Measurements from ENCODE around the gene CBR4.

DNA sequence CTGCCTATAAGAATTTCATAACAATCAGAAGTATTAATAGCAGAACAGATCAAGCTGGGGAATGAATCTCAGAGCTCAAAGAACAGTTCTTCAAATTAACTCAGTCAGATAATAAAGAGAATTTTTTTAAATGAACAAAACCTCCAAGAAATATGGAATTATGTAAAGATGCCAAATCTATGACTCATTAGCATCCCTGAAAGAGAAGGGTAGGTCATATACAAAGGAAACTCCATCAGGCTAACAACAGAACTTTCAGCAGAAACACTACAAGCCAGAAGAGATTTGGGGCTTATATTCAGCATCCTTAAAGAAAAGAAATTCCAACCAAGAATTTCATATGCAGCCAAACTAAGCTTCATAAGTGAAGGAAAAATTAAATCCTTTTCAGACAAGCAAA is 28.6 kb downstream of the CBR4 start:
- TF ChIP-seq, protein P1, sequence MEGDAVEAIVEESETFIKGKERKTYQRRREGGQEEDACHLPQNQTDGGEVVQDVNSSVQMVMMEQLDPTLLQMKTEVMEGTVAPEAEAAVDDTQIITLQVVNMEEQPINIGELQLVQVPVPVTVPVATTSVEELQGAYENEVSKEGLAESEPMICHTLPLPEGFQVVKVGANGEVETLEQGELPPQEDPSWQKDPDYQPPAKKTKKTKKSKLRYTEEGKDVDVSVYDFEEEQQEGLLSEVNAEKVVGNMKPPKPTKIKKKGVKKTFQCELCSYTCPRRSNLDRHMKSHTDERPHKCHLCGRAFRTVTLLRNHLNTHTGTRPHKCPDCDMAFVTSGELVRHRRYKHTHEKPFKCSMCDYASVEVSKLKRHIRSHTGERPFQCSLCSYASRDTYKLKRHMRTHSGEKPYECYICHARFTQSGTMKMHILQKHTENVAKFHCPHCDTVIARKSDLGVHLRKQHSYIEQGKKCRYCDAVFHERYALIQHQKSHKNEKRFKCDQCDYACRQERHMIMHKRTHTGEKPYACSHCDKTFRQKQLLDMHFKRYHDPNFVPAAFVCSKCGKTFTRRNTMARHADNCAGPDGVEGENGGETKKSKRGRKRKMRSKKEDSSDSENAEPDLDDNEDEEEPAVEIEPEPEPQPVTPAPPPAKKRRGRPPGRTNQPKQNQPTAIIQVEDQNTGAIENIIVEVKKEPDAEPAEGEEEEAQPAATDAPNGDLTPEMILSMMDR (IDR thresholded peaks at IDR 0.05; ENCODE audit: extremely low read depth in 1 of 2, insufficient read depth in 1 of 2, low read depth in 1 of 2, low read length in 2 of 2), result no peak
- TF ChIP-seq EZH2 (IDR thresholded peaks at IDR 0.05; ENCODE audit: borderline replicate concordance, low read depth, low read length, severe bottlenecking), result no peak
- TF ChIP-seq POLR2A (IDR thresholded peaks at IDR 0.05; ENCODE audit: low read depth, low read length), result no peak
- no peak for TF ChIP-seq JUN (IDR thresholded peaks at IDR 0.05; ENCODE audit: borderline replicate concordance, insufficient read depth, insufficient read length, low read depth)
